GM21825 (cell line): ENCODE data around the gene KIF14.
"Not testable (repeated sequence)": the region's sequence is repeated elsewhere in the genome, so short reads cannot be mapped to it uniquely, and the experiment has no call there.

ENCODE experiments used
- ATAC-seq: cut with Tn5 transposase; IDR thresholded peaks from one replicate; pipeline ENCODE4 v1.9.1; 2021; ENCODE audit warnings: mild to moderate bottlenecking, moderate library complexity; ENCODE audit not compliant: unreplicated experiment

KIF14 gene

DNA sequence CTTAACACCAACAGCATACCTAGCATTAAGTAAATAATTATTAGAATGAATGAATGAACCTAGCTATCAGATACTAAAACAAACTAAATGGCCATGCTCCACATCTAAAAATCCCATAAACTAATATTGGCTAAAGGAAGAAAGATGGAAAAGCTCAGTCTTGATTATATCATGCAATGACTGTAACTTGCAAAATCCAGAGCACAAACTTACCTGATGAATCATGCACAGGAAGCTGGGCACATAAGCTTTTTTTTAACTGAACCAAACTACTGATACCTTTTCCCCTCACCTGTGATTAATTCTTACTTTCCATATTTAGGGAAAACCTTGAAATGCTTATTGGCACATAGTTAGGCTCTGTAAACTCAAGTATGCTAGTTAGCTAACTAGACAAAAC, 70.2 kb downstream of the KIF14 start:
- no peak for ATAC-seq

DNA sequence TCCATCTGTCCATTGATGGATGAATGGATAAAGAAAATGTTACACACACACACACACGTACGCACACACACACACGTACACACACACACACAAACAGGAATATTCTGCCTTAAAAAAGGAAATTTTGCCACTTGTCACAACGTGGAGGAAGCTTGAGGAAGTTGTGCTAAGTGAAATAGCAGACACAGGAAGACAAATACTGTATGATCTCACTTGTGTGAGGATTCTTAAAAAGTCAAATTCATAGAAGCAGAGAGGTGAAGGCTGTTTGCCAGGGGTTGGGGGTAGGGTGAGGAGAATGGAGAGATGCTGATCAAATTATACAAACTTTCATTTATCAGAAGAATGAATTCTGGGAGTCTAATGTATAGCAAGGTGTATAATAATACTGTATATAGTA, 73.2 kb downstream of the KIF14 start:
- no peak for ATAC-seq

DNA sequence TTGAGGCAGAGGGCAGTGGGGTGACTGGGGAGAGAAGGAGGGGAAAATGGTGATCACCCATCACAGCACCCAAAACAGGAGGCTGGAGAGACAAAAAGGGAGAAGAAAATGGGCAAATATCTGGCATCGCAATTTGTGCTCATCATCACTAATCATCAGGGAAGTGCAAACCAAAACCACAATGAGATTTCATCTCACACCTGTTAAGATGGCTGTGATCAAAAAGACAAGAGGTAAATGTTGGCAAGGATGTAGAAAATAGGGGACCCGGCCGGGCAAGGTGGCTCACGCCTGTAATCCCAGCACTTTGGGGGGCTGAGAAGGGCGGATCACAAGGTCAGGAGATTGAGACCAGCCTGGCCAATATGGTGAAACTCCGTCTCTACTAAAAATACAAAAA, 74.0 kb downstream of the KIF14 start:
- ATAC-seq = no peak

DNA sequence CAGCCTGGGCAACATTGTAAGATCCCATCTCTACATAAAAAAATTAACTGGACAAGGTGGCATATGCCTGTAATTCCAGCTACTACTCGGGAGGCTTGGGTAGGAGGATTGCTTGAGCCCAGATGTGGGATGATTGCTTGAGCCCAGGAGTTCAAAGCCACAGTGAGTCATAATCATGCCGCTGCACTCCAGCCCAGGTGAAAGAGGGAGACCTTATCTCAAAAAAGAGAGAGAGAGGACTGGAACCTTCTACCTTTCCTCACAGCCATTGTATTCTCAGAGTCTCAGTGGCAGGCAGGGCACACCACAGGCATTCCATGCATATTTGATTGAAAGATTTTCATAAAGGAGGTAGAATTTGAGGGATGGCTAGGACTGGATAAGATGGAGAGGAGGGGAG, 78.4 kb downstream of the KIF14 start:
- no peak for ATAC-seq

DNA sequence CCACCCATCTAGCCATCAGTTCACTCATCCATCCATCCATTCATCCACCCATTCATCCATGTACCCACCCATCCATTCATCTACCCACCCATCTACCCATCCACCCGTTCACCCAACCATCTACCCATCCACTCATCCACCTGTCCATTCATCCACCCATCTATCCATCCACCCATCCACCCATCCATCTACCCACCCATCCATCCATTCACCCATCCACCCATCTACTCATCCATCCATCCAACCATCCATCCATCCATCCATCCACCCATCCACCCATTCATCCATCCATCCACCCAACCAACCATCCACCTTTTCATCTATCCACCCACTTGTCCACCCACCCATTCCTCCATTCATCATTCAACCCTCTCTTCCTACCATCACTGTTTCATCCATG, 80.3 kb downstream of the KIF14 start:
- ATAC-seq = no peak

DNA sequence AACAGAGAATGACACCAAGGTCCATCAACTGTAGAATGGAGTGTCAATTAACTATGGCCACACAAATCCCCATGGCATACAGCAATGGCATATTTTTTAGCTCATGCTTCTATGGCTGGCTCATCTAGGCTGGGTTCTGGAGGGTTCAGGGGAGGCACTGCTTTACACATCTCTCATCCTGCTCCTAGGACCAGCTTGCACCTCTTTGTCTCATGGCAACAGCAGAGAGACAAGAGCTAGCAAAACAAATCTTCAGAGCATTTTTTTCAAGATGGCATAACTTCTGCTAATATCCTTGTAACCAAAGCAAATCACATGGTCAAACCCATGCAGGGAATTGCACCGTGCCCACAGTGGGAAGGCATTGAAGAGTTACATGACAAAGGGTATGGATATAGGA, 82.4 kb downstream of the KIF14 start:
- no peak for ATAC-seq

DNA sequence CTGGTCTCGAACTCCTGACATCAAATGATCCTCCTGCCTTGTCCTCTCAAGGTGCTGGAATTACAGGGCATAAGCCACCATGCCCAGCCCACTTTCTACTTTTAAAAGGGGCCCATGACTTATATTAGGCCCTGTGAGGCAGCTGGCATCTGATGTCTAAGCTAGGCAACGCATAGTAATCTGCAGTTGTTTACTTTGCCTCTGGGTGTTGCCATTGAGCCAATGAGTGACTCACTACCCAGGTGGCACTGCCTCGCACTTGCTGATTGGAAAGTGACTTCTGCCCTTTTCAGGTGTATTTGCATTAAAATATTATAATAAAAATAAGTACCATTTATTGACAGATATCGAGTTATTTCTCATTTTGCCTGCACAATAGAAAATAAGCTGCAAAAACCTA, 84.9 kb downstream of the KIF14 start:
- ATAC-seq = peak; percentile 72

DNA sequence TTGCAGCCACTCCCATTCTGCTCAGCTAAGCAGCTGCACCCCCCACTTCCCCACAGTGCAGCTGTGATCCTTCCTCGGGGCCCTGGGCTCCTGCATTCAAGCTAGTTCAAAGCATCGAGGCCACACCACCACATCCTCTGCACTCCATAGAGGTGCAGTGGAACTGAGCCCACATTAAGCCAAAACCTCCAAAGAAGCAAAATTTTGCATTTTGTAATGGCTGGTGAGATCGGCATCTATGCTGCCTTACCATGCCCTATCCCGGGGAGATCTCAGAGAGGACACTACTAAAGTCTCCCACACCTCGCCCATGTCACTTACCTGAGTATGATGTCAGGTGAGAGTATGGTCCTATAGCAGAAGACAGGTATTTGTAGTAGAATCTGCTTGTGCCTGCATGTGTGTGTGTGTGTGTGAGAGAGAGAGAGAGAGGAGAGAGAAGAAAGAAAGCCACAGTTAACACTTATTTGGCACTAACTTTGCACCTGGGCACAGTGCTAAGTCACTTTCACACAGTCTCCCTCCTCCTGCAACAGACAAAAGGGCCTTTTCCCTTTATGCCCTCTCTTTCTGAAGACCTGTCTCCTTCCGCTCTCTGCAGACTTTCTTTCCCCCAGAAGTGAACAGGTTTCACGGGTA, 89.8 kb downstream of the KIF14 start:
- no peak for ATAC-seq

DNA sequence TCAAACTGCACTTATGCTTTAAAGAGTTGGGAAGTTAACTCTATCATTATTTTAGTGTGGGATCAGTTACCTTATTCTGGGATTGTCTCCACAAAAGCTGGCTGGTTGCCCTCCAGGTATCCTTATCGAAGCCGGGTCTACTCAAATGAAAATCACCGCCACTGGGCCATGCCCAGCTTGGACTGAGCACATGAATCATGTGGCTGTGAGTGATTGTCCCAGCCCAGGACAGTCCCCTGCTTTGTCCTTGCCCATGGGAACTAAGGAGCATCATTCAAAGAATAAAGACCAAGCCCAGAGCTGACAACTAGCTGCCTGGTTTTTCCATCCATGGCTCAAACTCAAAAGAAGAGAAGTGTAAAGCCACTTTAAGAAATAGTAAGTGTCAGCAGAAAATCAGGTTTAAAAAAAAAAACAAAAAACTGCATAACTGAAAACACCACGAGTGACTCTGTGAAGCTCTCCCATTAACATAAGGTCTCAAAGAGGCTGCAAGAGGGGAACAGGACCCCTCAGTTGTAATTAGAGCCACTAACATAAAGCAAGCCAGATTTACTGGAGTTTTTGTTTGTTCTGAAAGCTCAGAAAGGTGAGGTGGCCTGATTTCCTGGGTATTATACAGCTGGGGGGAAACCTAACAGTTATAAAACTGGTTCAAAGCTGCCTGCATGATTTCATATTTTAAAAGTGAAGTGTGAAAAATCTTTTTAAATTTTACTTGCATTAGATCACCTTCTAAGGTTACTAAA, 91.5 kb downstream of the KIF14 start:
- ATAC-seq = no peak

DNA sequence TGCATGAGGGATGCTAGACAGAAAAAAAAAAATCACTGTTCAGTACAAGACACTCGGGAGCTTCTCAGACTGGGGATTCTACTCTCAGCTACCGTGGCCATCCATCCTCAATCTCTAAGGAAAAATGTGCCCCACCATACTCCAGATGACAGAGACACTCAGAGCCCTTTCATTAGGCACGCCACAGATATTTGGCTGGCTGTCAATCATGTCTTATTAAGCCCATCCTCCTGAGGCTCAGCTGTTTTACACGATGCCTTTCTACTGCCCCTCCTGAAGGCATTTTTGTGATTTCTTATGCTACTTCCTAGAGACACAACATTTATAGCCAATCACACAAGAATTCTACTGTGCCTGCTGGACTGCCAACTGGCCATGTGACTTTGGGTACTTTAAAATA, 92.9 kb downstream of the KIF14 start:
- ATAC-seq = no peak

DNA sequence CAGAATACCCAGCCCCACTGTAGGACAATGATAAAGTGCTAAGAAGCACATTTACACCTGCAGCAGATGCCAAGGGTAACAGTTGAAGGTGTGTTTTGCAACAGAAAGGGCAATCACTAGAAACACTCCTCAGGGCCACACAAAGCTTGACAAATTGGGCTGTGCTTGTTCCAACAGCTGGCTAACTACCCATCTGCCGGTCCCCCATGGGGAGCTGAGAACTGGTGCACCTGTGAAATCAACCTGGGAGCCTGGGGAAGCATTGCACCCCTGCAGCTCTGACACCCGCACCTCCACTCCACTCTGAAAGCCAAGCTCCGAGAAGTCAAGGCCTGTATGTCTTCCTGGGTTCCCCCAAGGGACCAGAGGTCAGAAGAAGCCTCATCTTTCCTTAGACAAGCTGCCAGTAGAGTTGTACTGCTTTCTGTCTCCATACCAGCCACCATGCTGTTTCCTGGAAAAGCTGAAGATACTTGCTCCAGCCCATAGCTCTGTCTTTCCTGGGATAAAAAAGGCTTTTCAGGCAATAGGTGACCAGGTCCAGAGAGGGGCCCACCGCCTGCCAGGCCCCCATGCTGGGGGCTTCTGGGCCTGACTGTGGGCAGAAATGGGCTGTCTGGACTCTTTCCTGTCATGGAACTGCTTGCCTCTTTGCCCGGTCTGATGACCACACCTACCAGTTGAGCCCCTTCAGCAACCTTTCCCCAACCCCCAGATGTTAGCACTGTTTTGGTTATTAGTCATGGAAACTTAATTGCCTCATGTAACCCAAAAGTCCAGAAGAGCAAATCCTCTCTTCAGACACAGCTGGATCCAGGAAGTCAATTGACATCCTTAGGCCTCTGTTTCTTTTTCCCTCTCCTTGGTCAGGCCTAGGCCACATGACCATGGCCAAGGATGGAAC, 93.6 kb downstream of the KIF14 start:
- ATAC-seq = peak; percentile 71

DNA sequence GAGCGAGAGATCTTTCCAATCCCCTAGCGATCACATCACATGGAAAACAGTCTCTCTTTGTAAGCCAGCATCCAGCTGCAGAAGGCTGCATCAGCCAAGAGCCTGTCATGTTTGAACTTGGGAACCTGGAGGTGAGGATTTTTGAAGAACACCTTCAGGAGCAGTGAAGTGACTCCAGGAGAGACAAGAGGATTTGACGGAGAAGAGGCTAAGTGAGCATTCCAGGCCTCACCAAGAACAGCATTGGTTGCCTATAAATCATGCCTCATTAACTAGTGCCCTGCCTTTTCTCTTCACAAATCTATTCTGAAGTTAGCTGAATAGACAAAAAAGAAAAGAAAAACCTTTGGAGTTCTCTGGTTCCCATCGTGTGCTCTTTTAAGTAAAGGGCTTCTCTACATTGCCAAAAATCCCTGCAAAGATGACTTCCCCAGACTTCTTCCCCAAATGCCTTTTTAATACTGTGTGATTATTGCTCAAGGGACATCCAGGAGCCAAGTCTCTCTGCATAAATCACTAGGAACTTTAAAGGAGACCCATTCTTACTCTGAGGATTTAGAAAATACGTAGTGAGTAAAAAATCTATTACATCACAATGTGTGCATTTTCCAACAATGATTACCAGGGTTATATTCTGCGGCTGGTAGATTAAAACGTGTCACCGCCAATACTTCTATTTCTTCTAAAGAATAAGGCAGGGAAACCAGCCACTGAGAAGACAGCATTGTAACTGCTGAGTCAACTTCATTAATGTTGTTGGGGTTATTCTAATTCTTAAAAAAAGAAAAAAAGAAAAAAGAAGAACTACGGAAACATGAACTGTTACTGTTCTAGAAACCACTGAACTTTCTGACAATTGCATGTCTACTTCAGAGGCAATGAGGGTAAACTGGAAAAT, 95.2 kb downstream of the KIF14 start:
- no peak for ATAC-seq

DNA sequence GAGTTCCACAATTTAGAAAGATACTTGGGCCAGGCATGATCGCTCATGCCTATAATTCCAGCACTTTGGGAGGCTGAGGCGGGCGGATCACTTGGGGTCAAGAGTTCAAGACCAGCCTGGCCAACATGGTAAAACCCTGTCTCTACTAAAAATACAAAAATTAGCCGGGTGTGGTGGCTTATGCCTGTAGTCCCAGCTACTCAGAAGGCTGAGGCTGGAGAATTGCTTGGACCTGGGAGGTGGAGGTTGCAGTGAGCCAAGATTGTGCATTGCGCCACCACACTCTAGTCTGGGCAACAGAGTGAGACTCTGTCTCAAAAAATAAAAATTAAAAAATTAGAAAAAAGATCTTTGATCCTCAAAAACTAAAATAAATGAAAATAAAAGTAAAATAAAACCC, 96.0 kb downstream of the KIF14 start:
- not testable (repeated sequence) for ATAC-seq

DNA sequence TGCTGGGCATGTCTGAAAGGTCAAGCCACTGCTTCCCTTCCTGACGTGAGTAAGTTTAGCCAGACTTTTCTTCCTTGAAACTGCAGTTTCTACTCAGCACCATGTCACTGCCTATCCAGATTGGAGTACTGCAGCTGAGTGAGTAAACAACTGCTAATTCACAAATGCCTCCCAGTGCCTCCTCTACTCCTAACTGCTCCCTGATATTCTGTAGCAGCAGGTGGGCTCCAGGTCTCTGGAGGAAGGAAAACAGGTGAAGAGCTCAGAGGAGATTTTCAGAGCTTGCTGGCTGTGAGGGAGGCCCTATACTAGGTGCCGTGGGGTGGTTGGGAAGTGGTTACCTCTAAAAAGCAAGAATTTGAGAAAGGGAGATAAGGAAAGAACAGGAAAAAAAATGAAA, 96.5 kb downstream of the KIF14 start:
- ATAC-seq = no peak

DNA sequence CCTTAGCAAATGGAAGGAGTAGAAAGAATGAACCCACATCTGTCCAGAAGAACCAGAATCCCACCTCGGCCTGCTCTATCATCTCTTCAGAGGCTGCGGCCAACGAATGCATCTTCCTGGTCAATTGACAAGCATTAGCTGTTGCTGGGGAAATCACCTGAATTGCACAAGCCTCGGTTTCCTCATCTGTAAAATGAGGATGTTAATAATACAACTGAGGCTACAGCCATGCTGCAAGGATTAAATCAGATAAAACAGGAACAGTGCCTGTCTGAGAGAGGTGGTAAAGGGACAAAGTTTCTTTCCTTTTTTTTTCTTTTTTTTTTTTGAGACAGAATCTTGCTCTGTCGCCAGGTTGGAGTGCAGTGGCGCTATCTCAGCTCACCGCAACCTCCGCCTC, 99.8 kb downstream of the KIF14 start:
- no peak for ATAC-seq

DNA sequence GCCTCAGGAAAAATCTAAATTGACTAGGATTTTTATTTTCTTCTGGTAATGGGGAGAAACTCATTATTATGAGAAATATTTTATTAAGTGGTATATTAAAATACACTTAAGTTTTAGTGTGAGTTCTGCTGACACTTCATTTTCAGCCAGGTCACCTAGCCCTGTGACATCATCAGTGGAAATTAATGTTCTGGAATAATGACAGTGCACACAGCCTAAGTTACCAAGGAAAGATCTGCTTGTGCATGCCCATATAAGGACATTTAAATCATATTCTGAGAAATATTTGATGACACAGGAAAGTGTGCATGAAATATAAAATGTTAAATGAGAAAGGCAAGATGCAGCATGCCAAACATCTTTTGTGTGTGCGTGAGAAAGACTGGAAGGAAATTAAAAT, 102.0 kb downstream of the KIF14 start:
- ATAC-seq = no peak

DNA sequence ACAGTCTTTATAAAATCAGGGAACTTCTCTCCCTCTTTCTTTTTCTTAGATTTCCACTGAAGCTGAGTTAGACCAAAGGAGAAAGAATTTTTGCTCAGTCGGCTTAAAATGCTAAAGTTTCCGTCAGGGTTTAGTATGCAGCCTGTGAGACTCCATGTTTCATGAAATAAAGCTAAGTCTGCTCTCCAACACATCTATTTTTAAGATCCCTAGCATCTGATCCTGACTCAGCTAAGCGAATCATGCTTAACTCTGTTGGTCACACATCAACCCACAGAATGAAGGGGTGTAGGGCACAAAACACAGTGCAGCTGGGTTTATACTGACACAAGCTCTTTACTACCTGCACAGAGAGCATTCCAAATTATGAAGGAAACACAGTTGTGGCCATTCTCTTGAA, 108.4 kb downstream of the KIF14 start:
- no peak for ATAC-seq

DNA sequence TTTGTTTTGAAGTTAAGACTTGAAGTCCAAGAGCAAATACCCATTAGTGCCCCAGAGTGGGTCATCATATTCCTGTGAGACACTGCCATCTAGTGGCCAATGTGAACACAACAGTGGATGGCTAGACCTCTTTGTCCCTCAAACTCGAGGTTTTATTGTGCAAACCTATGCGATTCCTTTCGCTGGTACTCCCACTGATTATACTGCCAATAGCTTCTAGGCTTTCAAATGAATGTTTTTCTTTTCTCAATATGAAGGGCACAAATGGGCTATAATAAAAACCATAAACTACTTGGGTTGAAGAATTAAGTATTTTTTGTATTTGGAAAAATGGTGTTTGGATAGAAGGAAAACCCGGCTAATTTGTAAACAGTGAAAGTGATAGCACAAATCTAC, 110.3 kb downstream of the KIF14 start:
- ATAC-seq = no peak

DNA sequence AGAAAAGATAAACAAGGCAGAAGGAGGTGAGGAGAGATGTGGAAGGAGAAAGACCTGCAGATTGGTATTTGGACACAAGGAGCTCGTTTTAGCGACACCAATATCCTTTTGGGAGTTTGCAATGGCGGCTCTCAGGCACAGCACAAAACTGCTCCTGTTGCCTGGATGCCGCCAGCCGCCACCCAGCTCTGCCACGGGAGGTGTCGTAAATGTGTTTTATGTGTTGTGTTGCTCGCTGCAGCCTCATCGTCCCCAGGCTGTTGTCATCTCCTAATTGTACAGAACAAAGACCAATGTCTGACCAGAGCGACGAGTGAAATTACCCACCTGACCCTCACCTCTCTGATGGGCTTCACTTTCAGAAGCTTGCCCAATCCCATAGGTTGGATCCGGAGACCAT, 114.1 kb downstream of the KIF14 start:
- no peak for ATAC-seq

DNA sequence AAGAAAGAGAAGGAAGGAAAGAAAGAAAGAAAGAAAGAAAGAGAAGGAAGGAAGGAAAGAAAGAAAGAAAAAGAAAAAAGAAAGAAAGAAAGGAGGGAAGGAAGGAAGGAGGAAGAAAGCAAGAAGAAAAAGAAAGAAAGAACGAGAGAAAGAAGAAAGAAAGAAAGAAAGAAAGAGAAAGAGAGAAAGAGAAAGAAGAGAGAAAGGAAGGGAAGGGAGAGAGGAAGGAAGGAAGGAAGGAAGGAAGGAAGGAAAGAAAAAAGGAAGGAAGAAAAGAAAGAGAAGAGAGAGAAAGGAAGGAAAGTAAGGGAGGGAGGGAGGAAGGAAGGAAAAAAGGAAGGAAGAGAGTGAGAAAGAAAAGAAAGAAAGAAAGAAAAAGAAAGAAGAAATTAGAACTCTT, 115.3 kb downstream of the KIF14 start:
- ATAC-seq = no peak
